Kidney tubule cell (primary cell): ENCODE data around the gene PLAA.
"Not testable (repeated sequence)": the region's sequence is repeated elsewhere in the genome, so short reads cannot be mapped to it uniquely, and the experiment has no call there.

Experiments used
- DNase-seq: peaks from one replicate; pipeline ENCODE4 v3.0.0-alpha.2; 2018; ENCODE audit warnings: low spot score

The PLAA gene

GRCh38 chr9:26935847-26936246, 11.2 kb downstream of the PLAA start:
- DNase-seq, result no peak

GRCh38 chr9:26928902-26929495, 18.0 kb downstream of the PLAA start:
- DNase-seq, result no peak

- no peak for DNase-seq
These were observed 21.4 kb downstream of the PLAA start for GRCh38 chr9:26925609-26926008.

GRCh38 chr9:26919698-26920097, 27.3 kb downstream of the PLAA start:
- DNase-seq, result no peak

DNA sequence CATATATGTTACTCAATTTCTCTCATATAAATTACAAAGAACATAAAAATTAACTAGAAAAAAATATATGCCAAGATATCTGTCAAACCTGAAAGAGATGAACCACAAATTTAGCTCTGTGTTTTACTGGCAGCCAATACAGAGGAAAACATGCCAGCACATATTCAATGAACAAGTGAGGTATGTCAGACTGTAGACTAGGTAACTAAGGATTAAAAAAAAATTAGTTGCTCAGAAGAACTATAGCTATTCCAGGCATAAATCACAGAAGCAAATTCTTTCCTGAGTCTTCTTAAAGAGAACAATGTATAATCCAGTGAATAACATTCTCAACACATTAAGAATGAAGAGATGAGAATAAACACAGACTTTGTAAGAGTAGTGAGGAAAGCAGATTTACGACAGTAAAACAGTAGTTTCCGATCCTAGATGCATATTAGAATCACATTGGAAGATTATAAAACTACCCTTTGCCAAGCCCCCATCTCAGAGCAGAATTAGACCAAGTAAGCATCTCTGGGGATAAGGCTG, 33.8 kb downstream of the PLAA start:
- no peak for DNase-seq

- no peak for DNase-seq
These were observed 42.4 kb downstream of the PLAA start for GRCh38 chr9:26904671-26905070.

DNA sequence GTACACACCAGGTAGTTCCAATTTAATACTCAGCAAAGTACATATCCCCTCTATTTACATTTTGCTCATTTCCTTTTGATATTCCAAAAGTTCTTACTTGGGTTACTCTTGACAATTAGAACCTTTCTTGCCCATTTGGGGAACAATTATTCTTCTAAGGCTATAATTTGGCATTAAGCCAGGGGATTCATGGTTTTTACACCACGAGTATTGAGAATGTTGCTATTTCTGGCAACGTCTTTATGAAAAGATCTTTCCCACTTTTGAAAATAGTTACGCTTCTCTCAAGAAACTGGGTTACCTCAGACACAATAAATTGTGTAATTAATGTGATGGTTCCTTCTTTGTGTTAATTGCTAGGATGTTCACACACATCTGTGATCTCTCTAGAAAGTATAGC, 43.0 kb downstream of the PLAA start:
- no peak for DNase-seq

GRCh38 chr9:26893030-26893676, 53.9 kb downstream of the PLAA start:
- peak; percentile 3 for DNase-seq

GRCh38 chr9:26892251-26893029, 54.6 kb downstream of the PLAA start, which contains the start of gene CAAP1:
CAAP1 (minus strand) TSS chr9:26892802; CDS start chr9:26892715, 87 bp downstream.
- DNase-seq, result peak; percentile 93

GRCh38 chr9:26891726-26892125, 55.3 kb downstream of the PLAA start:
- no peak for DNase-seq

- DNase-seq, result no peak
These were observed 58.8 kb downstream of the PLAA start for GRCh38 chr9:26888271-26888670.

GRCh38 chr9:26882154-26882553, 64.9 kb downstream of the PLAA start:
- DNase-seq, result no peak

DNA sequence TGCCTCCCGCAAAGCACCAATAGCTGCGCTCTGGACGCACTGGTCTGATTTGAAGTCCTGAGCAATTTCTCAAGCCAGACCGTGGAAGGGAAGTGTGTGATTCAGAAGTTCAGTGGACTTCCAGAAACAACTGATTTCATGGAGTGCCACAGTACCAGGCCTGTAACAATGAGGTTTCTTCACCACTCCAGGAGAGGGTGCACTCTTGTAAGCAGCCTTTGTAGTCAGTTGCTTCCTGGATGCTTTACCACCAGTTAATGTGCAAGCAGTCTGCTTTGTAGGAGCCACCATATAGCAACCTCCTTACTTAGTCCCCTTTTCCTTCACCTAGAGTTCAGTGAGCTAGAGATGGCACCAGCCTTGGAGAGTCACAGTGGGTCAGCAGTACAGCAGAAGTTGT, 66.8 kb downstream of the PLAA start:
- no peak for DNase-seq

GRCh38 chr9:26875155-26875554, 71.9 kb downstream of the PLAA start:
- not testable (repeated sequence) for DNase-seq

GRCh38 chr9:26870292-26870691, 76.8 kb downstream of the PLAA start:
- DNase-seq, result peak; percentile 88

DNA sequence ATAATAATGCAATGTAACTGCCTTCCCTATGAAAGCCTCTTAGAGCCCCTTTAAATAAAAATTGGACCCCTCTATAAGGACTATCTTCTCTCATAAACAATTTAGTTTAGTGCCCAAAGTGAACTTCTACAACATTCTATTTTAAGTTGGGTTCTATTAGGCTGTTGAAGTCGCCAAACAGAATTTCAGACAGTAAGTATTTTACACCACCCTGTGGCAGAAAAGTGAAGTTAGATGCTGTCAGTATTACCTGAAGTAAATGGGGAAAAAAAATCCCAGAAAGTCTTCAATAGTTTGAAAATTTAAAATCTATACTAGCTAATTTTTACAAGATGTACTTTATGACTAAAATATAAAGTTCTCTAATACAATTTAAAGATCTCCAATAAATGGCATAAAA, 84.0 kb downstream of the PLAA start:
- DNase-seq, result peak; percentile 4

DNA sequence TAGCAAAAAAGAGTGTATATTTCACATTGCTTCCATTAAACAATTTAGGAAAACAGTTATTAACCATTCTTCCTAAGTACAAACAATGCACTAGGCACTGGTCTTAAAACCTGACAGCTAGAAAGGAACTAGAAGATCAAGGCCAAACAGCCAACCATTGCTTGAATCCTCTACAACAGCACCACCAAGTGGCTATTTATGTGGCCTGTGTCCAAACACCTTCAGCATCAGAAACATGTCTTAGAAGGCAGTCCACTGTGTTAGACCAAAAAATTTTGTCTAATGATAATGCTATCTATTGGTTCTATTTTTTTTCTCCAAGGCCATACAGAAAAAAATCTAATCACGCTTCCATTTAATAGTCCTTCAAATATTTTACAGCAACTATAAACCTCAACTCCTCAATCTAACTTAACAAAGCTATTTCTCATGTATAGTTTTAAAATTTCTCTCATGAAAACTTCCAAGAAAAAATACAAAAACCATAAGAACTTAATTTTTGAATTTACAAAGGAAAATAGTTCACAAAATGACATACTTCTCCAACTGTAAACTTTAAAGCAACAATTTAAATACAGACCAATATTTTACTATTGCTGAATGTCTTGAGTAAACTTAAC, 90.5 kb downstream of the PLAA start:
- peak; percentile 70 for DNase-seq
